IMR-90 (cell line): ENCODE data around the gene PLEKHG4.

Experiments
- BHLHE40 ChIP-seq: fragments of 150-350 bp; IDR thresholded peaks from 2 replicates; pipeline ENCODE4 v1.6.1; 2016; ENCODE audit warnings: mild to moderate bottlenecking, low read depth, low read length
- CHD1 ChIP-seq: IDR thresholded peaks from 2 replicates; pipeline ENCODE4 v1.6.1; 2012; ENCODE audit warnings: low read depth, low read length, improper control_type of control experiment
- CTCF ChIP-seq: conservative IDR thresholded peaks from 2 replicates; pipeline ENCODE4 v1.5.1; 2012; ENCODE audit warnings: mild to moderate bottlenecking, low read depth, low read length, improper control_type of control experiment
- ELK1 ChIP-seq: fragments of 150-350 bp; IDR thresholded peaks from 2 replicates; pipeline ENCODE4 v1.6.1; 2016; ENCODE audit warnings: low read depth, mild to moderate bottlenecking, low read length, moderate library complexity, borderline replicate concordance
- FOS ChIP-seq: fragments of 150-350 bp; IDR thresholded peaks from 2 replicates; pipeline ENCODE4 v1.6.1; 2016; ENCODE audit warnings: low read depth, low read length
- MAFK ChIP-seq: IDR thresholded peaks from 2 replicates; pipeline ENCODE4 v1.6.1; 2012; ENCODE audit warnings: low read depth, low read length, improper control_type of control experiment
- POLR2A ChIP-seq: IDR thresholded peaks from 2 replicates; pipeline ENCODE4 v1.6.1; 2012; ENCODE audit warnings: mild to moderate bottlenecking, low read depth, low read length
- RAD21 ChIP-seq: IDR thresholded peaks from 2 replicates; pipeline ENCODE4 v1.6.1; 2012; ENCODE audit warnings: low read length, improper control_type of control experiment
- RFX5 ChIP-seq: IDR thresholded peaks from 2 replicates; pipeline ENCODE4 v1.8.0; 2012; ENCODE audit warnings: low read depth, mild to moderate bottlenecking, low read length, moderate library complexity
- SMC3 ChIP-seq: fragments of 150-350 bp; IDR thresholded peaks from 2 replicates; pipeline ENCODE4 v1.6.1; 2016; ENCODE audit warnings: low read depth, mild to moderate bottlenecking, antibody characterized with exemption, low read length, moderate library complexity
- USF2 ChIP-seq: fragments of 150-350 bp; IDR thresholded peaks from 2 replicates; pipeline ENCODE4 v1.6.1; 2017; ENCODE audit warnings: mild to moderate bottlenecking, antibody characterized with exemption, low read length, low read depth

GRCh38 chr16:67263201-67263600, 16.1 kb upstream of the PLEKHG4 start:
- TF ChIP-seq ELK1 (no peak), CTCF (no peak), POLR2A (no peak), RFX5 (no peak), SMC3 (no peak), BHLHE40 (no peak), CHD1 (no peak), MAFK (no peak), RAD21 (no peak), USF2 (no peak), FOS (no peak)
